ENCODE data around the gene MOB3B.
"Not testable (repeated sequence)": the region's sequence is repeated elsewhere in the genome, so short reads cannot be mapped to it uniquely, and the experiment has no call there.

The MOB3B gene

GRCh38 chr9:27518809-27519208, 10.8 kb downstream of the MOB3B start:
- DNase-seq (ENCODE audit: insufficient read length, low spot score) (no peak), FAIRE-seq (no peak)
- TF ChIP-seq POLR2A (IDR thresholded peaks at IDR 0.05; ENCODE audit: low read depth, low read length): no peak

GRCh38 chr9:27518006-27518405, 11.6 kb downstream of the MOB3B start:
- DNase-seq (ENCODE audit: insufficient read length, low spot score) (no peak), FAIRE-seq (no peak)
- TF ChIP-seq POLR2A (IDR thresholded peaks at IDR 0.05; ENCODE audit: low read depth, low read length): no peak

- FAIRE-seq (no peak), DNase-seq (ENCODE audit: insufficient read length, low spot score) (no peak)
- no peak for TF ChIP-seq POLR2A (IDR thresholded peaks at IDR 0.05; ENCODE audit: low read depth, low read length)
These were observed 15.1 kb downstream of the MOB3B start for GRCh38 chr9:27514551-27514950.

- DNase-seq (ENCODE audit: insufficient read length, low spot score): no peak
- FAIRE-seq: no peak
- no peak for TF ChIP-seq POLR2A (IDR thresholded peaks at IDR 0.05; ENCODE audit: low read depth, low read length)
These were observed 17.8 kb downstream of the MOB3B start for GRCh38 chr9:27511771-27512170.

GRCh38 chr9:27510780-27511179, 18.8 kb downstream of the MOB3B start:
- no peak for TF ChIP-seq POLR2A (IDR thresholded peaks at IDR 0.05; ENCODE audit: low read depth, low read length)
- no peak for DNase-seq (ENCODE audit: insufficient read length, low spot score)
- no peak for FAIRE-seq

GRCh38 chr9:27506981-27507380, 22.6 kb downstream of the MOB3B start:
- FAIRE-seq (no peak), DNase-seq (ENCODE audit: insufficient read length, low spot score) (no peak)
- TF ChIP-seq POLR2A (IDR thresholded peaks at IDR 0.05; ENCODE audit: low read depth, low read length): no peak

- FAIRE-seq: no peak
These were observed 23.9 kb downstream of the MOB3B start for GRCh38 chr9:27505744-27506161.

GRCh38 chr9:27504259-27504658, 25.4 kb downstream of the MOB3B start:
- DNase-seq (ENCODE audit: insufficient read length, low spot score) (no peak), FAIRE-seq (no peak)
- no peak for TF ChIP-seq POLR2A (IDR thresholded peaks at IDR 0.05; ENCODE audit: low read depth, low read length)

More at GRCh38 chr9:27505744-27506161, 23.9 kb downstream of the MOB3B start:
- no peak for TF ChIP-seq POLR2A (IDR thresholded peaks at IDR 0.05; ENCODE audit: low read depth, low read length)
- DNase-seq (ENCODE audit: insufficient read length, low spot score): no peak

- TF ChIP-seq POLR2A (IDR thresholded peaks at IDR 0.05; ENCODE audit: low read depth, low read length): no peak
- DNase-seq (ENCODE audit: insufficient read length, low spot score) (no peak), FAIRE-seq (no peak)
These were observed 26.0 kb downstream of the MOB3B start for GRCh38 chr9:27503623-27504022.

- not testable (repeated sequence) for DNase-seq (ENCODE audit: insufficient read length, low spot score); FAIRE-seq
These were observed 28.7 kb downstream of the MOB3B start for GRCh38 chr9:27500902-27501301.

GRCh38 chr9:27499451-27499850, 30.2 kb downstream of the MOB3B start:
- DNase-seq (ENCODE audit: insufficient read length, low spot score) (peak; percentile 12), FAIRE-seq (peak; percentile 94)
- no peak for TF ChIP-seq POLR2A (IDR thresholded peaks at IDR 0.05; ENCODE audit: low read depth, low read length)

- no peak for TF ChIP-seq POLR2A (IDR thresholded peaks at IDR 0.05; ENCODE audit: low read depth, low read length)
- FAIRE-seq (no peak), DNase-seq (ENCODE audit: insufficient read length, low spot score) (no peak)
These were observed 31.7 kb downstream of the MOB3B start for GRCh38 chr9:27497883-27498417.

- no peak for TF ChIP-seq POLR2A (IDR thresholded peaks at IDR 0.05; ENCODE audit: low read depth, low read length)
- no peak for FAIRE-seq
- no peak for DNase-seq (ENCODE audit: insufficient read length, low spot score)
These were observed 33.5 kb downstream of the MOB3B start for GRCh38 chr9:27496135-27496504.

- TF ChIP-seq POLR2A (IDR thresholded peaks at IDR 0.05; ENCODE audit: low read depth, low read length): no peak
- no peak for FAIRE-seq
- no peak for DNase-seq (ENCODE audit: insufficient read length, low spot score)
These were observed 34.0 kb downstream of the MOB3B start for GRCh38 chr9:27495480-27496134.

GRCh38 chr9:27491154-27491553, 38.5 kb downstream of the MOB3B start:
- FAIRE-seq: no peak
- no peak for DNase-seq (ENCODE audit: insufficient read length, low spot score)

More at GRCh38 chr9:27491154-27491553, 38.5 kb downstream of the MOB3B start:
- TF ChIP-seq POLR2A (IDR thresholded peaks at IDR 0.05; ENCODE audit: low read depth, low read length): no peak
